Measurements from ENCODE around the gene ATP9B.

ATP9B gene

GRCh38 chr18:79320216-79320850 is 251.1 kb downstream of the ATP9B start:
- no peak overlapping the region for H3K27ac ChIP-seq (ENCODE audit: poor library complexity, severe bottlenecking)
- H3K9me3 ChIP-seq (ENCODE audit: severe bottlenecking): no peaks in the 10 kb centered on the region
- no peak for TF ChIP-seq CTCF (IDR thresholded peaks at IDR 0.05; ENCODE audit: poor library complexity, severe bottlenecking)
- H3K36me3 ChIP-seq (ENCODE audit: low read depth): no peaks in the 10 kb centered on the region
- no peak for DNase-seq (ENCODE audit: low spot score)
- ATAC-seq (ENCODE audit: low read depth): no peak
- no peaks in the 10 kb centered on the region for H3K27me3 ChIP-seq (ENCODE audit: insufficient read depth, poor library complexity, severe bottlenecking)
- H3K4me3 ChIP-seq (ENCODE audit: severe bottlenecking): no peak overlapping the region
- no peaks in the 10 kb centered on the region for H3K4me1 ChIP-seq (ENCODE audit: insufficient read depth, poor library complexity, severe bottlenecking)

GRCh38 chr18:79321625-79322405 is 252.6 kb downstream of the ATP9B start:
- no peak overlapping the region for H3K27ac ChIP-seq (ENCODE audit: poor library complexity, severe bottlenecking)
- no peaks in the 10 kb centered on the region for H3K27me3 ChIP-seq (ENCODE audit: insufficient read depth, poor library complexity, severe bottlenecking)
- H3K36me3 ChIP-seq (ENCODE audit: low read depth): no peaks in the 10 kb centered on the region
- H3K4me1 ChIP-seq (ENCODE audit: insufficient read depth, poor library complexity, severe bottlenecking): no peaks in the 10 kb centered on the region
- no peak for DNase-seq (ENCODE audit: low spot score)
- H3K9me3 ChIP-seq (ENCODE audit: severe bottlenecking): no peaks in the 10 kb centered on the region
- H3K4me3 ChIP-seq (ENCODE audit: severe bottlenecking): no peak overlapping the region
- no peak for TF ChIP-seq CTCF (IDR thresholded peaks at IDR 0.05; ENCODE audit: poor library complexity, severe bottlenecking)
- ATAC-seq (ENCODE audit: low read depth): no peak

GRCh38 chr18:79322441-79322840 is 253.2 kb downstream of the ATP9B start:
- no peak for TF ChIP-seq CTCF (IDR thresholded peaks at IDR 0.05; ENCODE audit: poor library complexity, severe bottlenecking)
- no peaks in the 10 kb centered on the region for H3K4me1 ChIP-seq (ENCODE audit: insufficient read depth, poor library complexity, severe bottlenecking)
- H3K27me3 ChIP-seq (ENCODE audit: insufficient read depth, poor library complexity, severe bottlenecking): no peaks in the 10 kb centered on the region
- no peaks in the 10 kb centered on the region for H3K9me3 ChIP-seq (ENCODE audit: severe bottlenecking)
- no peaks in the 10 kb centered on the region for H3K36me3 ChIP-seq (ENCODE audit: low read depth)
- no peak overlapping the region for H3K27ac ChIP-seq (ENCODE audit: poor library complexity, severe bottlenecking)
- no peak overlapping the region for H3K4me3 ChIP-seq (ENCODE audit: severe bottlenecking)
- no peak for DNase-seq (ENCODE audit: low spot score)
- no peak for ATAC-seq (ENCODE audit: low read depth)

- H3K9me3 ChIP-seq (ENCODE audit: severe bottlenecking): no peaks in the 10 kb centered on the region
- H3K27me3 ChIP-seq (ENCODE audit: insufficient read depth, poor library complexity, severe bottlenecking): no peaks in the 10 kb centered on the region
- H3K4me1 ChIP-seq (ENCODE audit: insufficient read depth, poor library complexity, severe bottlenecking): no peaks in the 10 kb centered on the region
- no peak for DNase-seq (ENCODE audit: low spot score)
- no peak overlapping the region for H3K4me3 ChIP-seq (ENCODE audit: severe bottlenecking)
- no peak for ATAC-seq (ENCODE audit: low read depth)
- no peak for TF ChIP-seq CTCF (IDR thresholded peaks at IDR 0.05; ENCODE audit: poor library complexity, severe bottlenecking)
- H3K36me3 ChIP-seq (ENCODE audit: low read depth): no peaks in the 10 kb centered on the region
- no peak overlapping the region for H3K27ac ChIP-seq (ENCODE audit: poor library complexity, severe bottlenecking)
These were observed 254.3 kb downstream of the ATP9B start for GRCh38 chr18:79323471-79323870.
